DOHH2 (cell line): ENCODE results near the gene IRF6.
A peak's percentile ranks its signal among the peaks of the same experiment; 100 is the strongest.

Source experiments
- CTCF ChIP-seq: fragments of 200-600 bp; sonication (generic); IDR thresholded peaks from one replicate; pipeline ENCODE4 v1.5.1; 2014; ENCODE audit warnings: antibody characterized with exemption, mild to moderate bottlenecking, low read depth, low read length; ENCODE audit not compliant: poor library complexity, severe bottlenecking
- EZH2phosphoT487 ChIP-seq: fragments of 200-600 bp; sonication (generic); IDR thresholded peaks from 2 replicates; pipeline ENCODE4 v1.6.1; 2017; ENCODE audit warnings: borderline replicate concordance, mild to moderate bottlenecking, antibody characterized with exemption, low read length, moderate library complexity, mixed read lengths

GRCh38 chr1:209747580-209748262, 58.2 kb downstream of the IRF6 start:
- TF ChIP-seq CTCF (peak; percentile 100), EZH2phosphoT487 (no peak)
